GM12878 (cell line): Measurements from ENCODE around the gene LORICRIN. TPM values are rescaled to one million over a fixed set of nuclear protein-coding genes. Genes with fewer than 3 reads are reported as not detected.

Source experiments
- ATAC-seq: fragments of 200-7000 bp; cut with Tn5 transposase; 3 replicates; pipeline ENCODE4 v1.9.1; 2020; ENCODE audit warnings: mild to moderate bottlenecking, moderate library complexity
- BruUV-seq: library from RNA; stranded (reverse); fragments of 400-500 nt; replicated peaks from 2 replicates; lab custom pipeline; 2021; lab: Mats Ljungman, UMichigan
- CTCF ChIA-PET: fragments of 300-600 bp; sonication (Branson Sonifier 250); formaldehyde crosslinking; extraction: SDS; loops from one replicate; lab custom pipeline; 2021; ENCODE audit warnings: inconsistent platforms; lab: Yijun Ruan, JAX
- POLR2A ChIA-PET: fragments of 350-600 bp; formaldehyde crosslinking; extraction: SDS; loops from one replicate; lab custom pipeline; 2021; ENCODE audit warnings: inconsistent platforms; lab: Charles Lee
- RAD21 ChIA-PET: fragments of 300-600 bp; sonication (Branson Sonifier 250); formaldehyde crosslinking; loops from one replicate; lab custom pipeline; 2023; ENCODE audit warnings: antibody characterized with exemption; ENCODE audit not compliant: unreplicated experiment; lab: Charles Lee
- SMC1A ChIA-PET: fragments of 300-600 bp; sonication (Branson Sonifier 250); formaldehyde crosslinking; loops from one replicate; lab custom pipeline; 2023; ENCODE audit not compliant: unreplicated experiment, uncharacterized antibody; lab: Charles Lee
- DNase-seq: peaks from one replicate; pipeline ENCODE4 v3.0.0-alpha.2; 2011; ENCODE audit warnings: low read depth, low spot score
- FAIRE-seq: peaks from 3 replicates; lab custom pipeline; 2011; peaks lifted over from hg19 to GRCh38; lab: Jason Lieb, UNC
- H2AFZ ChIP-seq: 2 replicates; pipeline ENCODE4 v1.6.0; 2011; ENCODE audit warnings: low read depth, low read length, control low read depth; ENCODE audit not compliant: control insufficient read depth
- H3K27ac ChIP-seq: 2 replicates; pipeline ENCODE4 v1.5.1; 2011; ENCODE audit warnings: control low read depth; ENCODE audit not compliant: control insufficient read depth, insufficient read depth
- H3K27me3 ChIP-seq, 2 experiments: replicated peaks in 1 of 2; 2 replicates each; pipeline versions ENCODE4 v1.6.0 to v1.6.1; 2011; ENCODE audit warnings: low read length in 1 of 2; ENCODE audit not compliant: control insufficient read depth in 2 of 2, insufficient read depth in 2 of 2
- H3K36me3 ChIP-seq, 2 experiments: 2 replicates each; pipeline ENCODE4 v1.5.1; 2011; ENCODE audit warnings: low read length in 1 of 2; ENCODE audit not compliant: control insufficient read depth in 2 of 2, insufficient read depth in 2 of 2
- H3K4me1 ChIP-seq: 2 replicates; pipeline ENCODE4 v1.6.1; 2011; ENCODE audit warnings: mild to moderate bottlenecking, low read length, moderate library complexity, mixed read lengths; ENCODE audit not compliant: control insufficient read depth, insufficient read depth
- H3K4me2 ChIP-seq: 2 replicates; pipeline ENCODE4 v1.6.0; 2011; ENCODE audit warnings: control low read depth; ENCODE audit not compliant: control insufficient read depth, insufficient read depth
- H3K4me3 ChIP-seq: fragments of 200-600 bp; sonication (generic); 2 replicates; pipeline ENCODE4 v1.5.1; 2016
- H3K79me2 ChIP-seq: 2 replicates; pipeline ENCODE4 v1.6.0; 2011; ENCODE audit warnings: low read length; ENCODE audit not compliant: control insufficient read depth, insufficient read depth
- H3K9ac ChIP-seq: 2 replicates; pipeline ENCODE4 v1.8.0; 2011; ENCODE audit warnings: low read length, control low read depth, mixed read lengths; ENCODE audit not compliant: control insufficient read depth, insufficient read depth
- H3K9me3 ChIP-seq: replicated peaks from 3 replicates; pipeline ENCODE4 v1.5.1; 2011; ENCODE audit warnings: mild to moderate bottlenecking, low read length; ENCODE audit not compliant: control insufficient read depth, insufficient read depth
- H4K20me1 ChIP-seq: 2 replicates; pipeline ENCODE4 v1.6.0; 2011; ENCODE audit not compliant: control insufficient read depth, insufficient read depth
- BHLHE40 ChIP-seq, 2 experiments: fragments of 450-650 bp in 1 of 2; IDR thresholded peaks; 2 replicates each; pipeline ENCODE4 v1.6.1; 2011 to 2017; ENCODE audit warnings: low read depth in 2 of 2, borderline replicate concordance in 1 of 2, improper control_type of control experiment in 1 of 2, low read length in 1 of 2, mild to moderate bottlenecking in 1 of 2
- CEBPB ChIP-seq, 2 experiments: fragments of 150-350 bp in 1 of 2; IDR thresholded peaks; 2 replicates each; pipeline ENCODE4 v1.6.1; 2012 to 2014; ENCODE audit warnings: low read depth in 2 of 2, low read length in 2 of 2, borderline replicate concordance in 1 of 2, inconsistent platforms in 1 of 2
- EP300 ChIP-seq, 2 experiments: fragments of 150-350 bp in 1 of 2; IDR thresholded peaks; 2 replicates each; pipeline ENCODE4 v1.6.1; 2011 to 2012; ENCODE audit warnings: low read depth in 2 of 2, low read length in 2 of 2, borderline replicate concordance in 1 of 2, improper control_type of control experiment in 1 of 2, inconsistent platforms in 1 of 2; ENCODE audit not compliant: control insufficient read depth in 1 of 2
- FOXK2 ChIP-seq: fragments of 450-650 bp; IDR thresholded peaks from 2 replicates; pipeline ENCODE4 v1.6.1; 2017; ENCODE audit warnings: mild to moderate bottlenecking, moderate library complexity
- HDAC2 ChIP-seq: fragments of 200-600 bp; sonication (generic); IDR thresholded peaks from 2 replicates; pipeline ENCODE4 v1.6.1; 2017
- HDAC6 ChIP-seq: fragments of 200-600 bp; sonication (generic); IDR thresholded peaks from one replicate; pipeline ENCODE4 v1.8.0; 2017; ENCODE audit warnings: antibody characterized with exemption; ENCODE audit not compliant: unreplicated experiment
- IRF4 ChIP-seq: IDR thresholded peaks from 2 replicates; pipeline ENCODE4 v1.6.1; 2011; ENCODE audit warnings: low read depth, low read length
- KAT2A ChIP-seq: conservative IDR thresholded peaks from 2 replicates; pipeline ENCODE4 v1.6.1; 2011; ENCODE audit warnings: low read depth, low read length; ENCODE audit not compliant: control insufficient read depth
- LARP7 ChIP-seq: fragments of 450-650 bp; IDR thresholded peaks from 2 replicates; pipeline ENCODE4 v1.6.1; 2017; ENCODE audit warnings: mild to moderate bottlenecking
- MTA3 ChIP-seq: IDR thresholded peaks from 2 replicates; pipeline ENCODE4 v1.6.1; 2012; ENCODE audit warnings: low read length, inconsistent platforms, borderline replicate concordance
- MYC ChIP-seq: IDR thresholded peaks from 2 replicates; pipeline ENCODE4 v1.6.1; 2011; ENCODE audit warnings: mild to moderate bottlenecking, low read length, moderate library complexity, inconsistent platforms; ENCODE audit not compliant: insufficient read depth, insufficient replicate concordance, insufficient read length, severe bottlenecking
- PML ChIP-seq: IDR thresholded peaks from 2 replicates; pipeline ENCODE4 v1.6.1; 2012; ENCODE audit warnings: low read length, inconsistent platforms
- SIX5 ChIP-seq: IDR thresholded peaks from 2 replicates; pipeline ENCODE4 v1.6.1; 2011; ENCODE audit warnings: mild to moderate bottlenecking, low read depth, low read length, moderate library complexity; ENCODE audit not compliant: severe bottlenecking
- YBX1 ChIP-seq: fragments of 450-650 bp; IDR thresholded peaks from 2 replicates; pipeline ENCODE4 v1.6.1; 2016; ENCODE audit warnings: antibody characterized with exemption
- YY1 ChIP-seq: IDR thresholded peaks from 2 replicates; pipeline ENCODE4 v1.6.1; 2011; ENCODE audit warnings: low read depth, mild to moderate bottlenecking, low read length
- WGBS: methylation state at CpG from one replicate; pipeline ENCODE4 v1.1.6; 2016; ENCODE audit warnings: low lambda C conversion rate; ENCODE audit not compliant: insufficient replicate concordance, insufficient coverage; ENCODE audit errors: missing lambda C conversion rate; 5-methylcytosine and 5-hydroxymethylcytosine counted together
- in situ Hi-C: fragments of 300-500 bp; cut with MboI; formaldehyde crosslinking; loops from 9 replicates; pipeline ENCODE4 v1.14.3; 2018; ENCODE audit warnings: mixed read lengths
- intact Hi-C: fragments of 100-400 bp; cut with micrococcal nuclease; formaldehyde crosslinking; loops from one replicate; pipeline ENCODE4 v1.14.2; 2022; ENCODE audit not compliant: unreplicated experiment
- polyA plus RNA-seq, 11 experiments: library from polyadenylated mRNA; depleted of rRNA in 4 of 11; unstranded in 6 of 11; stranded (reverse) in 5 of 11; fragments of >200 nt; fragmentation: Nextera tagmentation in 4 of 11; fragmentation: Illumina TruSeq in 1 of 11; extraction: Ambion mirVana in 4 of 11; extraction: Trizol in 1 of 11; gene quantifications; 1 replicate in 1 of 11; 2 replicates in 10 of 11; pipeline versions ENCODE4 v1.2.1 to v1.2.3, GENCODE V29; 2011 to 2016; ENCODE audit warnings: inconsistent platforms in 2 of 11, missing spikeins in 2 of 11, low read depth in 1 of 11
- total RNA-seq, 4 experiments: library from RNA; depleted of rRNA in 3 of 4; stranded (reverse); fragments of >200 nt in 3 of 4; fragmentation: Illumina TruSeq in 1 of 4; extraction: Trizol in 1 of 4; gene quantifications; 2 replicates each; pipeline versions ENCODE4 v1.2.1 to v1.2.3, GENCODE V29; 2013 to 2021
- TF ChIP-seq, protein P1 (sequence below): fragments of 450-650 bp; conservative IDR thresholded peaks from 2 replicates; pipeline ENCODE4 v1.6.1; 2017; ENCODE audit warnings: mild to moderate bottlenecking, moderate library complexity
- TF ChIP-seq, protein P2 (sequence below): IDR thresholded peaks from 2 replicates; pipeline ENCODE4 v1.6.1; 2011; ENCODE audit warnings: mild to moderate bottlenecking, low read depth, low read length, moderate library complexity; ENCODE audit not compliant: insufficient replicate concordance
- TF ChIP-seq, protein P3 (sequence below): IDR thresholded peaks from 2 replicates; pipeline ENCODE4 v1.6.1; 2011; ENCODE audit warnings: low read depth, mild to moderate bottlenecking, low read length, moderate library complexity, borderline replicate concordance; ENCODE audit errors: extremely low read depth

Gene LORICRIN
- total and polyA plus RNA-seq, 10 of the 15 experiments (the other 5 are each of a cell fraction or from before 2014, with no cell fraction given): 0.06 to 0.37 TPM; not detected in 8

DNA sequence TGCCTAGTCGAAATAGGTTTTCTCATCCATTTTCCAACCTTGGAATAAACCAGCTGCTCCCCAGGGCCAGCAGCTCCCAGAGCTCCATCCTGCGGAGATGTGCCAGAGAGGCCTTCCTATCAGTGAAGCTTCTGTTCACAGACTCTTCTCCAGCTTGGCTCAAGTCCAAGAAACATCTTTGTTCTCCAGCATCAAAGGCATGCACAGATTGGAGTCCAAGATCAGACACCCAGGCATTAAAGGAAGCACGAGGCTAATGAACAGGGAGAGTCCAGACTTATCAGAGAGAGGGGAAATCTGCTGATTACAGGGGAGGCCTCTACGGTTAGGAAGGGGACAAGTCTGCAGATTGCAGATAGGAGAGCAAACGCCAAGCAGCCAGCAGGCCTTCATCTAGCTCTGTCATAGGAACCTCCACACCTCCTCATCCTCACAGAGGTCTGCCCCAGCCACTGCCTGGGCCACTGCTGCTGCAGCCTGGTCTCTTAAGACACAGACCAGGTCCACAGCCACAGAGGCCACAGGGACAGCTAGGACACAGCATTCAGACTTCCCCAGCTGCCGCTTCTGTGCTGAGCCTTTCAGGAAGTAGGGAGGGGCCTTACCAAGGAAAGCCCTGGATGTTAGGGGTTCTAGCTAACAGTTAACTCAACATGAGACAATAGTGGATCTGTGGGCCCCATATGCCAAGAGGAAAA lies 38.7 kb upstream of the LORICRIN start:
- WGBS: 24% methylated on average over 6 of the region's 6 CpGs
- H3K4me3 ChIP-seq: no peak overlapping the region
- H4K20me1 ChIP-seq: no peaks in the 10 kb centered on the region
- ATAC-seq: no peak
- no peaks in the 10 kb centered on the region for H3K36me3 ChIP-seq
- no peak for DNase-seq
- RAD21 ChIA-PET: interaction anchor here (0.6 to 4.6 kb wide), 7 partner anchors 8 to 295 kb away, joined by 3 to 19 read pairs (median 3); no protein-coding TSS in a partner anchor
- POLR2A ChIA-PET: no interaction called here
- SMC1A ChIA-PET: interaction anchor here (0.9 to 3.9 kb wide), 8 partner anchors 9 to 564 kb away, joined by 3 to 19 read pairs (median 4); no protein-coding TSS in a partner anchor
- H3K4me2 ChIP-seq: no peak overlapping the region
- no peaks in the 10 kb centered on the region for H3K79me2 ChIP-seq
- H2AFZ ChIP-seq: no peak overlapping the region
- no peak for FAIRE-seq
- no peak overlapping the region for H3K27ac ChIP-seq
- CTCF ChIA-PET: interaction anchor here (0.6 to 5.8 kb wide), 15 partner anchors 9 to 350 kb away, joined by 3 to 49 read pairs (median 6); no protein-coding TSS in a partner anchor
- intact Hi-C loops (loop anchor here (10.0 kb wide), 2 partner anchors 256 to 736 kb away; no protein-coding TSS in a partner anchor), in situ Hi-C loops (loop anchor here (10.0 kb wide), 1 partner anchor 566 kb away; no protein-coding TSS in a partner anchor)
- no peaks in the 10 kb centered on the region for H3K4me1 ChIP-seq
- H3K9ac ChIP-seq: no peak overlapping the region
- no peak for TF ChIP-seq EP300 (IDR thresholded peaks at IDR 0.05; ENCODE audit: borderline replicate concordance in 1 of 2, control insufficient read depth in 1 of 2, low read depth in 2 of 2, low read length in 2 of 2)
- no peak for TF ChIP-seq HDAC2
- TF ChIP-seq KAT2A: no peak
- TF ChIP-seq, protein P1, sequence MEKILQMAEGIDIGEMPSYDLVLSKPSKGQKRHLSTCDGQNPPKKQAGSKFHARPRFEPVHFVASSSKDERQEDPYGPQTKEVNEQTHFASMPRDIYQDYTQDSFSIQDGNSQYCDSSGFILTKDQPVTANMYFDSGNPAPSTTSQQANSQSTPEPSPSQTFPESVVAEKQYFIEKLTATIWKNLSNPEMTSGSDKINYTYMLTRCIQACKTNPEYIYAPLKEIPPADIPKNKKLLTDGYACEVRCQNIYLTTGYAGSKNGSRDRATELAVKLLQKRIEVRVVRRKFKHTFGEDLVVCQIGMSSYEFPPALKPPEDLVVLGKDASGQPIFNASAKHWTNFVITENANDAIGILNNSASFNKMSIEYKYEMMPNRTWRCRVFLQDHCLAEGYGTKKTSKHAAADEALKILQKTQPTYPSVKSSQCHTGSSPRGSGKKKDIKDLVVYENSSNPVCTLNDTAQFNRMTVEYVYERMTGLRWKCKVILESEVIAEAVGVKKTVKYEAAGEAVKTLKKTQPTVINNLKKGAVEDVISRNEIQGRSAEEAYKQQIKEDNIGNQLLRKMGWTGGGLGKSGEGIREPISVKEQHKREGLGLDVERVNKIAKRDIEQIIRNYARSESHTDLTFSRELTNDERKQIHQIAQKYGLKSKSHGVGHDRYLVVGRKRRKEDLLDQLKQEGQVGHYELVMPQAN: no peak
- TF ChIP-seq YBX1: no peak
- no peak for TF ChIP-seq MTA3
- TF ChIP-seq, protein P2, sequence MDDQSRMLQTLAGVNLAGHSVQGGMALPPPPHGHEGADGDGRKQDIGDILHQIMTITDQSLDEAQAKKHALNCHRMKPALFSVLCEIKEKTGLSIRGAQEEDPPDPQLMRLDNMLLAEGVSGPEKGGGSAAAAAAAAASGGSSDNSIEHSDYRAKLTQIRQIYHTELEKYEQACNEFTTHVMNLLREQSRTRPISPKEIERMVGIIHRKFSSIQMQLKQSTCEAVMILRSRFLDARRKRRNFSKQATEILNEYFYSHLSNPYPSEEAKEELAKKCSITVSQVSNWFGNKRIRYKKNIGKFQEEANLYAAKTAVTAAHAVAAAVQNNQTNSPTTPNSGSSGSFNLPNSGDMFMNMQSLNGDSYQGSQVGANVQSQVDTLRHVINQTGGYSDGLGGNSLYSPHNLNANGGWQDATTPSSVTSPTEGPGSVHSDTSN: no peak
- TF ChIP-seq, protein P3, sequence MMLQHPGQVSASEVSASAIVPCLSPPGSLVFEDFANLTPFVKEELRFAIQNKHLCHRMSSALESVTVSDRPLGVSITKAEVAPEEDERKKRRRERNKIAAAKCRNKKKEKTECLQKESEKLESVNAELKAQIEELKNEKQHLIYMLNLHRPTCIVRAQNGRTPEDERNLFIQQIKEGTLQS: no peak
- no peak for TF ChIP-seq IRF4
- no peak for TF ChIP-seq PML
- TF ChIP-seq LARP7: no peak
- TF ChIP-seq YY1: no peak
- TF ChIP-seq FOXK2: no peak
- TF ChIP-seq SIX5: no peak
- no peak for TF ChIP-seq CEBPB (IDR thresholded peaks at IDR 0.05; ENCODE audit: borderline replicate concordance in 1 of 2, low read depth in 2 of 2, low read length in 2 of 2)
- TF ChIP-seq MYC: no peak
- no peak for TF ChIP-seq HDAC6
- no peak for TF ChIP-seq BHLHE40 (IDR thresholded peaks at IDR 0.05; ENCODE audit: borderline replicate concordance in 1 of 2, low read depth in 2 of 2, low read length in 1 of 2)
- H3K9me3 ChIP-seq: no peaks in the 10 kb centered on the region
- peaks cover 0 to 2% of the 10 kb centered on the region in 2 experiments; a peak in 1 of 4 replicates for H3K27me3 ChIP-seq
- no TSS peak for BruUV-seq
